ENCODE data around the gene CCDC9.

CCDC9 gene

GRCh38 chr19:47231215-47232054 lies 24.9 kb upstream of the CCDC9 start:
- Histone ChIP-seq H3K27me3 (replicated peaks; ENCODE audit: control insufficient read depth, insufficient read depth, low read length) (no peaks in the 10 kb centered on the region), H3K4me3 (replicated peaks; ENCODE audit: low read depth, low read length) (peak overlapping the region; percentile 68), H3K36me3 (ENCODE audit: control insufficient read depth, insufficient read depth, low read length) (peaks cover under 1% of the 10 kb centered on the region; the same call in 1 of the 2 replicates)
- TF ChIP-seq CTCF (IDR thresholded peaks at IDR 0.05; ENCODE audit: insufficient read depth, low read length, poor library complexity, severe bottlenecking): no peak
- DNase-seq (ENCODE audit: extremely low read depth, insufficient read length): peak; percentile 95

- Histone ChIP-seq H3K4me3 (replicated peaks; ENCODE audit: low read depth, low read length) (peak overlapping the region; percentile 55), H3K36me3 (ENCODE audit: control insufficient read depth, insufficient read depth, low read length) (no peaks in the 10 kb centered on the region), H3K27me3 (replicated peaks; ENCODE audit: control insufficient read depth, insufficient read depth, low read length) (no peaks in the 10 kb centered on the region)
- DNase-seq (ENCODE audit: extremely low read depth, insufficient read length): peak; percentile 63
- TF ChIP-seq CTCF (IDR thresholded peaks at IDR 0.05; ENCODE audit: insufficient read depth, low read length, poor library complexity, severe bottlenecking): no peak
Observed at GRCh38 chr19:47232422-47233211, 23.7 kb upstream of the CCDC9 start.

- no peak for DNase-seq (ENCODE audit: extremely low read depth, insufficient read length)
- Histone ChIP-seq H3K27me3 (replicated peaks; ENCODE audit: control insufficient read depth, insufficient read depth, low read length) (no peaks in the 10 kb centered on the region), H3K4me3 (replicated peaks; ENCODE audit: low read depth, low read length) (no peak overlapping the region), H3K36me3 (ENCODE audit: control insufficient read depth, insufficient read depth, low read length) (no peaks in the 10 kb centered on the region)
- TF ChIP-seq CTCF (IDR thresholded peaks at IDR 0.05; ENCODE audit: insufficient read depth, low read length, poor library complexity, severe bottlenecking): no peak
Observed at GRCh38 chr19:47236072-47236675, 20.2 kb upstream of the CCDC9 start.

- Histone ChIP-seq H3K4me3 (replicated peaks; ENCODE audit: low read depth, low read length) (peak overlapping the region; percentile 5), H3K36me3 (ENCODE audit: control insufficient read depth, insufficient read depth, low read length) (no peaks in the 10 kb centered on the region), H3K27me3 (replicated peaks; ENCODE audit: control insufficient read depth, insufficient read depth, low read length) (no peaks in the 10 kb centered on the region; the same call in 1 of the 2 replicates)
- TF ChIP-seq CTCF (IDR thresholded peaks at IDR 0.05; ENCODE audit: insufficient read depth, low read length, poor library complexity, severe bottlenecking): no peak
- no peak for DNase-seq (ENCODE audit: extremely low read depth, insufficient read length)
Observed at GRCh38 chr19:47239152-47239551, 17.2 kb upstream of the CCDC9 start.

- Histone ChIP-seq H3K4me3 (replicated peaks; ENCODE audit: low read depth, low read length) (peak overlapping the region; percentile 5), H3K27me3 (replicated peaks; ENCODE audit: control insufficient read depth, insufficient read depth, low read length) (no peaks in the 10 kb centered on the region; the same call in 1 of the 2 replicates), H3K36me3 (ENCODE audit: control insufficient read depth, insufficient read depth, low read length) (no peaks in the 10 kb centered on the region)
- no peak for TF ChIP-seq CTCF (IDR thresholded peaks at IDR 0.05; ENCODE audit: insufficient read depth, low read length, poor library complexity, severe bottlenecking)
- peak; percentile 60 for DNase-seq (ENCODE audit: extremely low read depth, insufficient read length)
Observed at GRCh38 chr19:47239610-47240296, 16.6 kb upstream of the CCDC9 start.

All from GM06990 (cell line).